ENCODE measurements around the gene TMEM40.
A peak's percentile ranks its signal among the peaks of the same experiment; 100 is the strongest.
"Not testable (repeated sequence)": the region's sequence is repeated elsewhere in the genome, so short reads cannot be mapped to it uniquely, and the experiment has no call there.

The TMEM40 gene

DNA sequence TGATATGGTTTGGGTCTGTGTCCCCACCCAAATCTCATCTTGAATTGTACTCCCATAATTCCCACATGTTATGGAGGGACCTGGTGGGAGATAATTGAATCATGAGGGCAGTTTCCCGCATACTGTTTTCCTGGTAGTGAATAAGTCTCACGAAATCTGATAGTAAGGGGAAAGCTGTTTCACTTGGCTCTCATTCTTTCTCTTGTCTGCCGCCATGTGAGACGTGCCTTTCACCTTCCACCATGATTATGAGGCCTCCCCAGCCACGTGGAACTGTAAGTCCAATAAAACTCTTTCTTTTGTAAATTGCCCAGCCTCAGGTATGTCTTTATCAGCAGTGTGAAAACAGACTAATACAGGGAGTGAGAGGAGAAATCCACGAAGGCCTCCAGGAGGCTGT lies 16.9 kb upstream of the TMEM40 start:
- DNase-seq (ENCODE audit: low spot score), result not testable (repeated sequence)

DNA sequence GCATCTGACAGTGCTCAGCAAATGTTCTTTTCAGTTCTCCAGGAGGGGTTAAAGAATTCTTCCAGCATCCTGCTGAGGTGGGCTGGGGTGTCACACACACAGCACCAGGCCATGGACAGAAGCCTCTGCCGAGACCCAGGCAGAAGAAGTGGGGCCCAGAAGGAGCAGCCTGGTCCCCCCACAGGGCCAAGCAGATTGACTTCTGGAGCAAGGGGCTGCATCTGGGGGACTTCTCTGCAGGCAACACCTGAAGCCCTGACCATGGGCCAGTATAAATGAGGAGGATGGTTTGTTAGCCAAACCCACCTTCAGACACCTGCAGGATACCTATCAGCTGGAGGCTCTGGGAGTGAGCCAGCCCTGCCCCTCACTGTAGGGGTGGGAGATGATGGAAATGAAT lies 16.2 kb upstream of the TMEM40 start:
- no peak for DNase-seq (ENCODE audit: low spot score)

GRCh38 chr3:12774619-12775018 lies 15.6 kb upstream of the TMEM40 start:
- DNase-seq (ENCODE audit: low spot score), result no peak

- no peak for DNase-seq (ENCODE audit: low spot score)
Observed at GRCh38 chr3:12773710-12774086, 14.6 kb upstream of the TMEM40 start.

DNA sequence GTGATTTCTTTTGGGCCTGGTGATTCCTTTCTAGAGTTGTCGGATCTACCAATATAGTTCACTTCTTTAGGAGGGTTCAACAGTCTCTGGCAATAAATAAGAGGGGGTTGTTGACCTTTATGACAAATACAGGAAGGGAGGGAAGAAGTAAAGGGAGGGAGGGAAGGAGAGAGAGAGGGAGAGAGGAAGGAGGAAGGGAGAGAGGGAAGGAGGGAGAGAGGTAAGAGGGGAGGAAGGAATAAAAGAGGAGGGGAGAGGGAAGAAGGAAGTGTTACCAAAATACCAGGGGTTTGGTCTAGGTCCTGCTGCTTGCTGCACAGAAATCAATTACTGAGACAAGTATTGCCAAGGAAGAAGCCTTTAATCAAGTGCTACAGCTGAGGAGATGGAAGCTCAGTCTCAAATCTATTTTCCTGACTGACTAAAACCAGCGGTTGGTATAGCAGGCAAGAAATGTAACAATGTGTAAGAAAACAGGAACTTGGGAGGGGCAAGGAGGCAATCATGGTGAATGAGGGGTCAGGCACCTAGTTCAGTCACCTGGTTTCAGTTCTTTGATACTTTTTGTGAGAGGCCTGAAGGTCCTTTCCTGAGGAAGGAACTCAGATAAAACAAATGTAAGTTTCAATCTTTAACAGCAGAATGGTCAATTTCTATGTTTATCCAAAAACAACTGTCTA lies 14.1 kb upstream of the TMEM40 start:
- DNase-seq (ENCODE audit: low spot score), result no peak

DNA sequence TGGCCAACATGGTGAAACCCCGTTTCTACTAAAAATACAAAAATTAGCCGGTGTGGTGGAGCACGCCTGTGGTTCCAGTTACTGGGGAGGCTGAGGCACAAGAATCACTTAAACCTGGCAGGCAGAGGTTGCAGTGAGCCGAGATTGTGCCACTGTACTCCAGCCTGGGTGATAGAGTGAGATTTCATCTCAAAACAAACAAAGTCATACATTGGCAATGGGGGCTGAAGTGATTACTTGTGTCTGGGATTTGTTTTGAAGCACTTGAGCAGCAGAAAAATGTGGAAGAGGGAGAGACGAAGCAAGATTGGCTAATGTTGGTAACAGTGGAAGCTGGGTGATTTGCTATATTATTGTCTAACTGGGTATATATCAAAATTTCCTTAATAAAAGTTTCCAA lies 13.4 kb upstream of the TMEM40 start:
- DNase-seq (ENCODE audit: low spot score), result no peak

GRCh38 chr3:12771236-12771635 lies 12.2 kb upstream of the TMEM40 start:
- DNase-seq (ENCODE audit: low spot score), result no peak

DNA sequence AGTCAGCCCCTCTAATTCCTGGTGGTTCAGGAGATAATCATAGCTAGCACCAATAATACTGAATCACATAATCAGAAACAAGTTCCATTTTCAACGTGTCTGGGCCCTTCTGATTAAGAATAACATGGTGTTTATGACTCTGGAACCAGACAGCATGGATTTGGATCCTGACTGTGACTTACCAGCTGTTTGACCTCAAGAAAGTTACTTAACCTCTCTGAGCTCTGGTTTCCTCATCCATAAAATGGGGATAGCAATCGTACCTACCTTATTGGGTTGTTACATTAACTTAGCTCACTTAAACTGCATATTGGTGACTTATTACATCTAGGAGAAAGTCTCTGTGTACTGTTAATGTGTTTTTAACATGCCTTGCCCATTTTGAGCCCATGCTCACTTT lies 10.7 kb upstream of the TMEM40 start:
- DNase-seq (ENCODE audit: low spot score), result no peak

DNA sequence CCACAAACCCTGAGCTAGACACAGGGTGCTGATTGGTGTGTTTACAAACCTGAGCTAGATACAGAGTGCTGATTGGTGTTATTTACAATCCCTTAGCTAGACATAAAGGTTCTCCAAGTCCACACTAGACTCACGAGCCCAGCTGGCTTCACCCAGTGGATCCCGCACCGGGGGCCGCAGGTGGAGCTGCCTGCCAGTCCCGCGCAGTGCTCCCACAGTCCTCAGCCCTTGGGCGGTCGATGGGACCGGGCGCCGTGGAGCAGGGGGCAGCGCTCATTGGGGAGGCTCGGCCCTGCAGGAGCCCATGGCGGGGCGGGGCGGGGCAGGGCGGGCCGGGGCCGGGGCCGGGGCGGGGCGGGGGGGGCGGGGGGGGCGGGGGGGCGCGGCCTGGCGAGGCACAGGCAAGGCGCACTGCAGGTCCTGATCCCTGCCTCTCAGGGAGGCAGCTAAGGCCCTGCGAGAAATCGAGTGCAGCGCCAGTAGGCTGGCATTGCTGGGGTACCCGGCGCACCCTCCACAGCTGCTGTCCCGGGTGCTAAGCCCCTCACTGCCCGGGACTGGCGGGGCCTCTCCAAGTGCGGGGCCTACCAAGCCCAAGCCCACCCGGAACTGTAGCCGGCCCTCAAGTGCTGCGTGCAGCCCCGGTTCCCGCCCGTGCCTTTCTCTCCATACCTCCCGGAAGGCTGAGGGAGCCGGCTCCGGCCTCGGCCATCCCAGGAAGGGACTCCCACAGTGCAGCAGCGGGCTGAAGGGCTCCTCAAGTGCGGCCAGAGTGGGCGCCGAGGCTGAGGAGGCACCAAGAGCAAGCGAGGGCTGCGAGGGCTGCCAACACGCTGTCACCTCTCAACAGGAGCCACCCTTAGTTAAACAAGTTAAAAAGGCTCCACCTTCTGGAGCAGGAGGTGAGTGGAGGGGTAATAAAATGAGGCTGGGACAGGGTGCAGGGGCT lies 9.8 kb upstream of the TMEM40 start:
- no peak for DNase-seq (ENCODE audit: low spot score)

- no peak for DNase-seq (ENCODE audit: low spot score)
Observed at GRCh38 chr3:12766541-12766940, 7.5 kb upstream of the TMEM40 start.

- no peak for DNase-seq (ENCODE audit: low spot score)
Observed at GRCh38 chr3:12764171-12764776, 5.2 kb upstream of the TMEM40 start.

- DNase-seq (ENCODE audit: low spot score), result no peak
Observed at GRCh38 chr3:12759693-12760565, 870 bp upstream of the TMEM40 start.

DNA sequence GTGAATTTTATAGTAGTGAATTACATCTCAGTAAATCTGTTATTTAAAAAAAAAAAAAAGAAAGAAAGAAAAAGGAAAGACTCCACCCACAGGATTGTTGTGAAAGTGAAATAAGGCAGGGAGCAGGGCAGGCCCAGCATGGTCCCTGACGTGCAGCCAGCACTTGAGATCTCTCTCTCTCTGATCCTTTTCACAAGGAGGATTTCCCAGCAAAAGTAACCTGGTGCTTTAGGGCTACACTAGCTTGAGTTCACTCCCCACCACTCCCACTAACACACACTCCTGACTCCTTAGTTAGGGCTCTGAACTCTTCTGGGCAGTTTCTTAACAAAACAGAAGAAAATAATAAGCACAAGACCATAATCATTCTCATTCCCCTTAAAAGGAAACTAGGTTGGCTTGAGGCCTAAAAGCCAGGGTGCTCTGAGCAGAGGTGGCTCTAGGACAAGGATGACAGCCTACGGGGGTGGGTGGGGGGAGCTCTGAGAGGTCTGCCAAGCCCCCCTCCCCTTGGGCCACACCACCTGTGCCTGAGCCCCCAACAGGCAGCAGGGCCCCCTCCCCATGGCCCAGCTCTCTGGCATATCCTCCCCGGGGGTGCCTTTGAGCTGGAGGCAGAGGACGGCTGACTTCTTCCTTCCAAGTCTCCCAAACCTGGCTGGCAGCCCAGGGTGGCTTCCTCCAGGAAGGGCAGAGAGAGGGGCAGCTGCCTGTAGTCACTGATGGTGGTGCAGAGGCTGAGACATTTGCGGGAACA lies 856 bp downstream of the TMEM40 start:
- peak; percentile 85 for DNase-seq (ENCODE audit: low spot score)

DNA sequence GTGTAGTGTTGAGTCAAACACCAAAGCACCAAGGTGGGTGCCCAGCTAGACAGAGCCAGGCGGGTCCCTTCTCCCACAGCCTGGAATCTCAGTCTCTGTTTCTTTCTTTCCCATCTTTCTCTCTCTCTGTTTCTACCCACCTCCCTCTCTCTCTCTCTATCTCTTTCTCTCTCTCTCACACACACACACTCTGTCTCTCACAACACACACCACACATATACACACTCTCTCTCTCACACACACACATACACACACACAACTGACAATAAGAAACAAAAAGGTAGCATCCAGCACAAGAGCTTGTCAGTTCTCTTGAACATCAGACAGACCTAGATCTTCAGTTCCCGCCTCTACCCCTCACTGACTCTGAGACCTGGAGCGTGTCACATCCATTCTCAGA lies 2.4 kb downstream of the TMEM40 start:
- no peak for DNase-seq (ENCODE audit: low spot score)

GRCh38 chr3:12756175-12756574 lies 2.9 kb downstream of the TMEM40 start:
- no peak for DNase-seq (ENCODE audit: low spot score)

- no peak for DNase-seq (ENCODE audit: low spot score)
Observed at GRCh38 chr3:12755754-12756153, 3.3 kb downstream of the TMEM40 start.

GRCh38 chr3:12754313-12754712 lies 4.7 kb downstream of the TMEM40 start:
- no peak for DNase-seq (ENCODE audit: low spot score)

DNA sequence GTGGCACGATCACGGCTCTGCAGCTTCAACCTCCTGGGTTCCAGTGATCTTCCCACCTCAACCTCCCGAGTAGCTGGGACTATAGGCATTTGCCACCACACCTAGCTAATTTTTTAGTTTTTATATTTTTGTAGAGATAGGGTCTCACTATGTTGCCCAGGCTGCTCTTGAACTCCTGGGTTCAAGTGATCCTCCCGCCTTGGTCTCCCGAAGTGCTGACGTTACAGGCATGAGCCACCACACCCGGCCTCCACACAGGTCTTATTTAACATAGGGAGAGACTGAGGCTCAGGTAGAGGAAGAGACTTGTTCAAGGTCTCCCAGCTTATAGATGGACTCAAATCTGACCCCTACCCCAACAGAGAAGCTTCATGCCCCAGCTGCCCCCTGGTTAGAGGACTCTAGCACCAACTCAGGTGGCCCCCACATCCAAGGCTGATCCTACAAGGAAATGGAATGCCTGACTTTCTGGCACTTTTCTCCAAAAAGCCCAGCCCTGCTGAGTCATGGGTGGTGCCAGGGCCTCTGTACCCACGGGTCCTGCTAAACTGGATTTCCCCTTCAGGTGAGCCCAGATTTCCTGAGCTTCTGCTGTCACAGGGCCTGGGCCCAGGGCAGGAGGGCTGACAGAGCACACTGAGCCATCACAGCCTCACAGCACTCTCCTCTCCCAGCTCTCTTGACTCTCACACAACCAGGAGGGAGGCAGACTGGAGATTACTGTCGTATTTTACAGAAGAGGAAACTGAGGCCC lies 5.6 kb downstream of the TMEM40 start:
- no peak for DNase-seq (ENCODE audit: low spot score)

- DNase-seq (ENCODE audit: low spot score), result peak; percentile 18
Observed at GRCh38 chr3:12752809-12753208, 6.2 kb downstream of the TMEM40 start.

DNA sequence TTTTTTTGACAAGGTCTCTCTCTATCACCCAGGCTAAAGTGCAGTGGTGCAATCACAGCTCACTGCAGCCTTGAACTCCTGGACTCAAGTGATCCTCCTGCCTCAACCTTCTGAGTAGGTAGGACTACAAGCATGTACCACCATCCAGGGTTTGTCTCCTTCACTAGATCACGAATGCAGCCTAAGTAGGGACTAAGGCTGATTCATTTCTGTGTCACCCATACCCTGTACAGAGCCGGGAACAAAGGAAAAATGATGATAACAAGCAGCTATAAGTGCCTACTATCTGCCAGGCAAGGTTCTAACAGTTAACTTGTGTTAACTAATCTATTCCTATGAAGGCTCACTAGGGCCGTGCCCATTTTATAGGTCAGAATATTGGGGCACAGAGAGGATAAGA lies 7.0 kb downstream of the TMEM40 start:
- no peak for DNase-seq (ENCODE audit: low spot score)

DNA sequence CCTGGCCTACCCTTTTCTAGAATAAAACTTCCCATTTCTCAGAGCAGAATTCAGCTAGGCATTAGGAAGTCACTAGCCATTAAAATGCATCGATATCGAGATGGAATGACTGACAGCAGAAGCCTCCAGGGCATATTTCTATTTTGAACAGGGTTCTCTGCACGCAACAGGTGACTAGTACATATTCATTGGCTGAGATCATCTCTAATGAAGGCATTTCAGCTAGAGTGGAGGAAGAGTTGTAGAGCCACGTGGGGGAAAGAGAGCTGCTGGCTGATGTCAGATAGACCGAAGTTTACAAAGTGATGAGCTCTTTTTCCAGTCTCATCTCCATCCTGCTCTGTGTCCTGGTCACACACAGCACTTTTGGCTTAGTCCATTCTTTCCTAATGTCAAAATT lies 7.5 kb downstream of the TMEM40 start:
- DNase-seq (ENCODE audit: low spot score), result no peak

Measured in GM03348 (cell line).